ENCODE data around the gene TRAF3IP3. TPM values are rescaled to one million over a fixed set of nuclear protein-coding genes. Genes with fewer than 3 reads are reported as not detected.

The TRAF3IP3 gene, protein sequence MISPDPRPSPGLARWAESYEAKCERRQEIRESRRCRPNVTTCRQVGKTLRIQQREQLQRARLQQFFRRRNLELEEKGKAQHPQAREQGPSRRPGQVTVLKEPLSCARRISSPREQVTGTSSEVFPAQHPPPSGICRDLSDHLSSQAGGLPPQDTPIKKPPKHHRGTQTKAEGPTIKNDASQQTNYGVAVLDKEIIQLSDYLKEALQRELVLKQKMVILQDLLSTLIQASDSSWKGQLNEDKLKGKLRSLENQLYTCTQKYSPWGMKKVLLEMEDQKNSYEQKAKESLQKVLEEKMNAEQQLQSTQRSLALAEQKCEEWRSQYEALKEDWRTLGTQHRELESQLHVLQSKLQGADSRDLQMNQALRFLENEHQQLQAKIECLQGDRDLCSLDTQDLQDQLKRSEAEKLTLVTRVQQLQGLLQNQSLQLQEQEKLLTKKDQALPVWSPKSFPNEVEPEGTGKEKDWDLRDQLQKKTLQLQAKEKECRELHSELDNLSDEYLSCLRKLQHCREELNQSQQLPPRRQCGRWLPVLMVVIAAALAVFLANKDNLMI
- 0.40 TPM for polyA plus RNA-seq (2012; ENCODE audit: insufficient read depth, insufficient read length, low read depth)

DNA sequence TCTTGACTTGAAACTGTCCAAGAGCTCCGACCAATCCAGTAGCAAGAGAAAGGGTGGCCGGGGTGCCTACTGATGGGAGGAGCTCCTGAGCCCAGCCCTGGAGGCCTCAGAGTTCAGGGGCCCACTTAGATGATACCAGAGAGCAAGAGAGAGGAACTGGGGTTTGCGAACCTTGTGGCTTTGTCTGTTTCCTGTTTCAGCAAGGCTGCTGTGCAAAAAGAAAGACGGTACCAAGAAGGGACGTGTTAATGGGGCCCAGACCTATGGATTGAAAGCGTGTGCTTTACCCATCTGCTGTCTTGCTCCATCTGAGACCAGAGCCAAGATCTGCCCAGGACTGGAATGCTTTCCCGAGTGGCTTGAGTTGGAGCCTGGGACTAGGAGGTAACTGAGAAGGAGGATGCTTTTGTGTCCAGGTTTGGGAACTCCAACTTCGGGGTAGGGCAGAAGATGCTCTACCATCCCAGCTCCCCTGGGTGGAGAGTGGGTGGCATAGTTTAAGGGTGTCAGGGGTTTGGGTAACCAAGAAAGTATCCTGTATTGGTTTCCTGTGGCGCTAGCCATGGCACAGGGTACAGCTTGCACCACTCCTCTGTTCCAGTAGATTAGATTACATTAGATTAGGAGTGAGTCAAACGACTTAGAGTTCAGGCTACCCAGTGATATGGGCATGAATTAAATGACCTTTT, at the start of gene TRAF3IP3:
TRAF3IP3 (plus strand) TSS at position 128 of the 689 bp plus-strand sequence. CDS start 3,987 bp downstream, outside the sequence.
- no peak for DNase-seq
- H3K36me3 ChIP-seq: no peaks in the 10 kb centered on the region
- H3K27me3 ChIP-seq: no peaks in the 10 kb centered on the region
- TF ChIP-seq, protein P1, sequence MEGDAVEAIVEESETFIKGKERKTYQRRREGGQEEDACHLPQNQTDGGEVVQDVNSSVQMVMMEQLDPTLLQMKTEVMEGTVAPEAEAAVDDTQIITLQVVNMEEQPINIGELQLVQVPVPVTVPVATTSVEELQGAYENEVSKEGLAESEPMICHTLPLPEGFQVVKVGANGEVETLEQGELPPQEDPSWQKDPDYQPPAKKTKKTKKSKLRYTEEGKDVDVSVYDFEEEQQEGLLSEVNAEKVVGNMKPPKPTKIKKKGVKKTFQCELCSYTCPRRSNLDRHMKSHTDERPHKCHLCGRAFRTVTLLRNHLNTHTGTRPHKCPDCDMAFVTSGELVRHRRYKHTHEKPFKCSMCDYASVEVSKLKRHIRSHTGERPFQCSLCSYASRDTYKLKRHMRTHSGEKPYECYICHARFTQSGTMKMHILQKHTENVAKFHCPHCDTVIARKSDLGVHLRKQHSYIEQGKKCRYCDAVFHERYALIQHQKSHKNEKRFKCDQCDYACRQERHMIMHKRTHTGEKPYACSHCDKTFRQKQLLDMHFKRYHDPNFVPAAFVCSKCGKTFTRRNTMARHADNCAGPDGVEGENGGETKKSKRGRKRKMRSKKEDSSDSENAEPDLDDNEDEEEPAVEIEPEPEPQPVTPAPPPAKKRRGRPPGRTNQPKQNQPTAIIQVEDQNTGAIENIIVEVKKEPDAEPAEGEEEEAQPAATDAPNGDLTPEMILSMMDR (IDR thresholded peaks at IDR 0.05; ENCODE audit: low read depth, low read length): no peak
- no peaks in the 10 kb centered on the region for H3K9me3 ChIP-seq
- H3K4me1 ChIP-seq: no peaks in the 10 kb centered on the region
- H3K4me3 ChIP-seq (ENCODE audit: low read depth, low read length): no peak within 1 kb of the TSS

DNA sequence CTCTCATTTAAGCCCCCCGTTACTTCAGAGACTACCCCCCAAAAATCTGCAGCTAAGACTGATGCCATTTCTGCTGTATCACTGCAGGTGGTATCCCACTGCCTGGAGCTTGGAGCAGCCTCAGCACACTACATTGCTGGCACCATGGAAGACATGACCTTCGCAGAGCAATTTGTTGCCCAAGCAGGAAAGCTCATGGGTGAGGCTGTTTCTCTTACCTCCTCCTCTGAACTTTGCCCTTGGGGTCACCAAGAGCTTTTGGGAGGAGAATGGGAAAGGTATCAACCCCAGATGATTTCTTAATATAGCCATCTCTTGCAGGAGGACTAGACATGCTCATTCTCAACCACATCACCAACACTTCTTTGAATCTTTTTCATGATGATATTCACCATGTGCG, 49.2 kb upstream of the TRAF3IP3 start:
- Histone ChIP-seq H3K4me3 (ENCODE audit: low read depth, low read length) (no peak overlapping the region), H3K9me3 (no peaks in the 10 kb centered on the region), H3K4me1 (no peaks in the 10 kb centered on the region), H3K27me3 (no peaks in the 10 kb centered on the region; the same call in 1 of the 2 replicates), H3K36me3 (no peaks in the 10 kb centered on the region)
- DNase-seq: no peak
- TF ChIP-seq, protein P1 (IDR thresholded peaks at IDR 0.05; ENCODE audit: low read depth, low read length): no peak

DNA sequence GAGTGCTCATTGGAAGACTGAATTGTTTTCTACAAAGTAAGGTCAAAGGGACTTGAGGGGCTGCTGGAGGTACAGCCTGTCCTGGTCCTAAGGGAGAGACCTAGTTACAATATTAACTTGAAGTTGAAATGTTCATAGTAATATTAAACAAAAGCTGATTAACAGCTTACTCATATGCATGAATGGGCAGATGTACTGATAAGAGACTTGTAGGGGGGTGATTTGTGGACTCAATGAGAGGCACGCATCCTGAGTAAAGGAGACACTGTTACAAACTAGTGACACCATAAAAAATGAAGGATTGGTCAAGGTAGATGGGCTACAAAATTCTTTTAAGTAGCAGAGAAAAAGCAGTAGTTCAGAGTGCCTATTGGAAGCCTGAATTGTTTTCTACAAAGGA, 48.5 kb upstream of the TRAF3IP3 start:
- H3K36me3 ChIP-seq: no peaks in the 10 kb centered on the region
- H3K9me3 ChIP-seq: no peaks in the 10 kb centered on the region
- TF ChIP-seq, protein P1 (IDR thresholded peaks at IDR 0.05; ENCODE audit: low read depth, low read length): no peak
- no peak for DNase-seq
- no peak overlapping the region for H3K4me3 ChIP-seq (ENCODE audit: low read depth, low read length)
- no peaks in the 10 kb centered on the region for H3K4me1 ChIP-seq
- peaks cover 3% of the 10 kb centered on the region; the same call in 1 of the 2 replicates for H3K27me3 ChIP-seq

DNA sequence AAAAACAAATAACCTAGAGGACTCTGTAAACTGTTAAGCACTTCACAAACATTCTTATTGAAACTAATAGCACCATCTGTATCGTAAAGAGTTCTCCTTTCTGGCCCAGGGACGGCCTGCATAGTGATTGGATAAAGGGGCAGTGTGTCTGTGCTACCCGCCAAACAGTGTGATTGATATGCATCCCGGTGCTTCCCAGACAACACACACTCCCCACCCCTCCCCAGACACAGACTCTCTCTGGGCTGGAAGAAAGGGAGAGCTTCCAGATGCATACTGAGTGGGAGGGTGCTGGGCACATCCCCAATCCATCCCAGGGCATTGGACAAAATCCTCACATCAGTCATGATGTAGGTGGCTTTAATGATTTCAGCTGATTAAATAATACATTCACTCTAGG, 47.6 kb upstream of the TRAF3IP3 start:
- peak; percentile 13 for DNase-seq
- Histone ChIP-seq H3K9me3 (no peaks in the 10 kb centered on the region), H3K36me3 (no peaks in the 10 kb centered on the region), H3K4me1 (no peaks in the 10 kb centered on the region), H3K4me3 (ENCODE audit: low read depth, low read length) (no peak overlapping the region), H3K27me3 (peaks cover 3% of the 10 kb centered on the region; the same call in 1 of the 2 replicates)
- TF ChIP-seq, protein P1 (IDR thresholded peaks at IDR 0.05; ENCODE audit: low read depth, low read length): no peak

DNA sequence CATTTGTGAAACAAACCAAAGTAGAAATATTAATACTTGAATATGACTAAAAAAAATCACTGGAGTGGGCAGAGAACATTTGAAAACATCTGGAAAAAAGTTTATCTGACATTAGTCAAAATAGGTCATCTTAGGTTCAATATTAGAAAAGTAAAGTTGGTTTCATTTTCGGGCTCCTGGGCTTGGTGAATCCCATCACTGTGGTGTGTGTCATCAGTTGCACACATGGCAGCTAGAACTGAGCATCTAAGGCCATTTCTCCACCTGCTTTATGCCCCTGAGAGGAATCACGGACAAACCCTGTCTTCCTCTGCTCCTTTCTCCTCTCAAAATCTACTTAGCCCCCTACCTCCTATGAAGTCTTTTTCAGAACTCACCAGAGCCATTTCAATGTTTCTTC, 45.8 kb upstream of the TRAF3IP3 start:
- no peaks in the 10 kb centered on the region for H3K4me1 ChIP-seq
- H3K4me3 ChIP-seq (ENCODE audit: low read depth, low read length): no peak overlapping the region
- peaks cover 3% of the 10 kb centered on the region; the same call in 1 of the 2 replicates for H3K27me3 ChIP-seq
- TF ChIP-seq, protein P1 (IDR thresholded peaks at IDR 0.05; ENCODE audit: low read depth, low read length): no peak
- no peak for DNase-seq
- H3K9me3 ChIP-seq: no peaks in the 10 kb centered on the region
- no peaks in the 10 kb centered on the region for H3K36me3 ChIP-seq

Data from BE2C (cell line).